Gastroesophageal sphincter (tissue), 4 donors: Measurements from ENCODE around the gene OR10A2. TPM values are rescaled to one million over a fixed set of nuclear protein-coding genes. Genes with fewer than 3 reads are reported as not detected.
"Not testable (repeated sequence)": the region's sequence is repeated elsewhere in the genome, so short reads cannot be mapped to it uniquely, and the experiment has no call there.

ENCODE experiments used
- ATAC-seq: fragments of 150-250 bp; one replicate; pipeline ENCODE4 v1.9.1; 2016; ENCODE audit warnings: mild to moderate bottlenecking, moderate library complexity
- H3K27ac ChIP-seq, 4 donors: fragments of 200-600 bp; sonication (generic) in 3 of 4; 1 replicate in 3 of 4; 2 replicates in 1 of 4; pipeline ENCODE4 v1.5.1; 2016 to 2019
- H3K27me3 ChIP-seq: fragments of 200-600 bp; sonication (generic); one replicate; pipeline ENCODE4 v1.5.1; 2019
- H3K36me3 ChIP-seq, 2 donors: fragments of 200-600 bp; sonication (generic); one replicate each; pipeline ENCODE4 v1.5.1; 2019; ENCODE audit warnings: control low read depth in 1 of 2
- H3K4me1 ChIP-seq, 3 donors: fragments of 200-600 bp; sonication (generic); 1 replicate in 2 of 3; 2 replicates in 1 of 3; pipeline ENCODE4 v1.5.1; 2016 to 2019; ENCODE audit warnings: control low read depth in 2 of 3
- H3K4me3 ChIP-seq, 2 donors: fragments of 200-600 bp; sonication (generic); one replicate each; pipeline ENCODE4 v1.5.1; 2019; ENCODE audit warnings: mild to moderate bottlenecking in 1 of 2, moderate library complexity in 1 of 2
- H3K9me3 ChIP-seq, 3 donors: fragments of 200-600 bp; sonication (generic); one replicate each; pipeline ENCODE4 v1.5.1; 2017 to 2019; ENCODE audit warnings: control low read depth in 2 of 3
- CTCF ChIP-seq, 4 experiments: fragments of 200-600 bp in 2 of 4; fragments of 450-650 bp in 2 of 4; sonication (generic) in 1 of 4; IDR thresholded peaks; one replicate each; pipeline ENCODE4 v1.5.1; 2017 to 2019; ENCODE audit warnings: antibody characterized with exemption in 4 of 4, mild to moderate bottlenecking in 2 of 4, moderate library complexity in 2 of 4
- EP300 ChIP-seq: sonication (generic); formaldehyde crosslinking; IDR thresholded peaks from one replicate; pipeline ENCODE4 v1.6.1; 2017; ENCODE audit warnings: antibody characterized with exemption, mild to moderate bottlenecking
- POLR2A ChIP-seq, 2 donors: fragments of 450-650 bp; IDR thresholded peaks; one replicate each; pipeline ENCODE4 v1.6.1; 2017; ENCODE audit warnings: antibody characterized with exemption in 2 of 2, mild to moderate bottlenecking in 2 of 2, moderate library complexity in 1 of 2
- POLR2AphosphoS5 ChIP-seq: sonication (generic); formaldehyde crosslinking; IDR thresholded peaks from one replicate; pipeline ENCODE4 v1.6.1; 2017; ENCODE audit warnings: antibody characterized with exemption
- WGBS, 2 donors: methylation state at CpG; one replicate each; pipeline ENCODE4 v1.1.5; 2018; ENCODE audit warnings: low coverage in 1 of 2; 5-methylcytosine and 5-hydroxymethylcytosine counted together
- total RNA-seq, 4 donors: library from RNA; depleted of rRNA; stranded (reverse); fragments of >200 nt; gene quantifications; one replicate each; pipeline ENCODE4 v1.1.0, GENCODE V29; 2016

The OR10A2 gene
- total RNA-seq, 4 donors from 2014 or later = 0.12 TPM; not detected in 3

DNA sequence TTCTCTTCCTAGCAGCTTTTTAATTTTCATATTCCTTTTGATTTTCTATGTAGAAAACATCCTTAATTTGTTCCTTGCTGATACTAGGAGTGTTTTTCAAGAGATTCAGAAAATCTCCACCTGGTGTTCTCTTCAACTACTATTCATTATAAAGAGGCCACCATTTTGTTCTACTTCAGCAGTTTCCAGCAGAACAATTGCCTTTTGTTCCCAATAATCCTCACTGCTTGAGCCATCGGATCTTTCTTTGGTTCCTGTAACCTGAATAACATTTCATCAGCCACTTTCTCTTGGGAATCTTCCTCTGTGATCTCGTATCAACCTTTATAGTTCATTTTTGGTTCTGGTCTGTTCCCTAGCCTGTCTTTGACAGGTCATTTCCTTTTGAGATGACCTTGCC, 19.2 kb upstream of the OR10A2 start:
- TF ChIP-seq POLR2A (IDR thresholded peaks at IDR 0.05) = no peak
- no peak for TF ChIP-seq CTCF (IDR thresholded peaks at IDR 0.05)
- TF ChIP-seq POLR2AphosphoS5 = no peak
- TF ChIP-seq EP300 = no peak
- Histone ChIP-seq H3K4me1 (no peaks in the 10 kb centered on the region), H3K36me3 (no peaks in the 10 kb centered on the region), H3K27ac (no peak overlapping the region), H3K9me3 (peaks cover 0 to 9% (median 0%) of the 10 kb centered on the region in 3 donors), H3K4me3 (no peak overlapping the region), H3K27me3 (no peaks in the 10 kb centered on the region)
- ATAC-seq = no peak
- WGBS, 2 donors = 17 to 49% methylated on average over 1 to 2 of the region's 2 CpGs

GRCh38 chr11:6844356-6844755, 18.5 kb upstream of the OR10A2 start:
- Histone ChIP-seq H3K27ac (no peak overlapping the region), H3K9me3 (peaks cover 0 to 9% (median 0%) of the 10 kb centered on the region in 3 donors), H3K4me1 (no peaks in the 10 kb centered on the region), H3K4me3 (no peak overlapping the region), H3K27me3 (no peaks in the 10 kb centered on the region), H3K36me3 (no peaks in the 10 kb centered on the region)
- ATAC-seq = no peak
- TF ChIP-seq POLR2A (IDR thresholded peaks at IDR 0.05) (no peak), EP300 (no peak), POLR2AphosphoS5 (no peak), CTCF (IDR thresholded peaks at IDR 0.05) (no peak)
- WGBS, 2 donors = 74 to 79% methylated on average over 4 to 5 of the region's 5 CpGs

DNA sequence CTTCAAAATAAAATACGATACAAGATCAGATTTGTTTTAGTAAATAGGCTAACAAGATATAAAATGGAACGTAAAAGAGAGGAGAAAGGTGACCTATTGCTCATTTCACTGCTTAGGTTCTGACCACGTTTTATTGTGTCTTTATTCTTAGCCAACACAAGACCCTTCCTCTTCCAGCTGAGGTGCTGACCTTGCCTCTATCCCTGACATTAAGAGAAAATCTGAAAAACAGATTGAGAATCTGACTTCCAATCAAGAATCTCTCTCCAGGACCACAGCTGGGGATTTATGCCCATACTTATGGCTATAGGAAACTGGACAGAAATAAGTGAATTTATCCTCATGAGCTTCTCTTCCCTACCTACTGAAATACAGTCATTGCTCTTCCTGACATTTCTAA, 17.5 kb upstream of the OR10A2 start, which contains the start of gene OR10A5:
TSS of gene OR10A5 (plus strand) at position 301 of the 400 bp plus-strand sequence. CDS start at position 301, 0 bp downstream.
- Histone ChIP-seq H3K27me3 (no peaks in the 10 kb centered on the region), H3K27ac (no peak within 1 kb of the TSS), H3K36me3 (no peaks in the 10 kb centered on the region), H3K4me1 (no peaks in the 10 kb centered on the region), H3K4me3 (no peak within 1 kb of the TSS), H3K9me3 (peaks cover 0 to 9% (median 0%) of the 10 kb centered on the region in 3 donors)
- ATAC-seq = no peak
- TF ChIP-seq POLR2AphosphoS5 = no peak
- TF ChIP-seq EP300 = no peak
- no peak for TF ChIP-seq CTCF (IDR thresholded peaks at IDR 0.05)
- TF ChIP-seq POLR2A (IDR thresholded peaks at IDR 0.05) = no peak
- WGBS, 2 donors = 55 to 66% methylated on average over 3 of the region's 3 CpGs

DNA sequence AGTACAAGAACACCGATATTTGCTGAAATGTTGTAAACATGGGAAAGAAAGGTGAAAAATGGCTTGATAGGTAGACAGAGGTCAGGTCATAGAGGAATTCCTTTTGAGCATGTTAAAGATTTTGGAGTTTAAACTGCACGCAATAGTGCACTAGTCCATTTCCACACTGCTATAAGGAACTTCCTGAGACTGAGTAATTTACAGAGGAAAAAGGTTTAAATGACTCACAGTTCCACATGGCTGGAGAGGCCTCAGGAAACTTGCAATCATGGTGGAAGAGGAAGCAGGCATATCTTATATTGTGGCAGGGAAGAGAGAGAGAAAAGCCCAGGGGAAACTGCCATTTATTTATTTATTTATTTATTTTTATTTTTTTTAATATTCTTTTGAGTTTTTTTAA, 12.3 kb upstream of the OR10A2 start:
- Histone ChIP-seq H3K27me3 (no peaks in the 10 kb centered on the region), H3K4me3 (no peak overlapping the region), H3K4me1 (no peaks in the 10 kb centered on the region), H3K27ac (no peak overlapping the region), H3K36me3 (no peaks in the 10 kb centered on the region), H3K9me3 (peaks cover 0 to 14% (median 0%) of the 10 kb centered on the region in 3 donors)
- TF ChIP-seq POLR2AphosphoS5 (no peak), CTCF (IDR thresholded peaks at IDR 0.05) (no peak), EP300 (no peak), POLR2A (IDR thresholded peaks at IDR 0.05) (no peak)
- 77 to 85% methylated on average over 2 of the region's 2 CpGs for WGBS, 2 donors
- no peak for ATAC-seq

GRCh38 chr11:6854801-6855200, 8.1 kb upstream of the OR10A2 start:
- not testable (repeated sequence) for H3K36me3 ChIP-seq, H3K4me1 ChIP-seq, H3K27ac ChIP-seq, ATAC-seq, H3K4me3 ChIP-seq, H3K27me3 ChIP-seq
- 87 to 88% methylated on average over 6 of the region's 6 CpGs for WGBS, 2 donors
- H3K9me3 ChIP-seq = peaks cover 0 to 13% (median 0%) of the 10 kb centered on the region in 3 donors
